Omental fat pad (tissue), 4 donors: Measurements from ENCODE around the gene HSD3B7. TPM values are rescaled to one million over a fixed set of nuclear protein-coding genes. Genes with fewer than 3 reads are reported as not detected.

Experiments used
- ATAC-seq: fragments of 150-250 bp; one replicate; pipeline ENCODE4 v1.9.1; 2016; ENCODE audit warnings: mild to moderate bottlenecking, moderate library complexity; ENCODE audit not compliant: low FRiP score
- DNase-seq: peaks from one replicate; pipeline ENCODE4 v3.0.0-alpha.2; 2019; ENCODE audit warnings: low spot score
- CTCF ChIP-seq, 3 donors: fragments of 450-650 bp; IDR thresholded peaks; one replicate each; pipeline ENCODE4 v1.5.1; 2016 to 2017; ENCODE audit warnings: antibody characterized with exemption in 3 of 3, mild to moderate bottlenecking in 3 of 3, moderate library complexity in 2 of 3
- total RNA-seq, 4 donors: library from RNA; depleted of rRNA; stranded (reverse); fragments of >200 nt; gene quantifications; one replicate each; pipeline ENCODE4 v1.1.0, GENCODE V29; 2016

Gene HSD3B7
- total RNA-seq, 4 donors from 2014 or later = 23.2 to 45.3 (median 33.0) TPM

GRCh38 chr16:30997725-30998711, 13.0 kb downstream of the HSD3B7 start:
- no peak for TF ChIP-seq CTCF (IDR thresholded peaks at IDR 0.05)
- peak; percentile 61 for ATAC-seq
- peak; percentile 42 for DNase-seq

- DNase-seq (no peak), ATAC-seq (no peak)
- no peak for TF ChIP-seq CTCF (IDR thresholded peaks at IDR 0.05)
These were observed 14.1 kb downstream of the HSD3B7 start for GRCh38 chr16:30998852-30999761.

GRCh38 chr16:31000671-31001382, 15.8 kb downstream of the HSD3B7 start:
- DNase-seq (no peak), ATAC-seq (no peak)
- TF ChIP-seq CTCF (IDR thresholded peaks at IDR 0.05) = no peak

GRCh38 chr16:31001507-31002249, 16.7 kb downstream of the HSD3B7 start:
- no peak for ATAC-seq
- TF ChIP-seq CTCF (IDR thresholded peaks at IDR 0.05) = no peak
- no peak for DNase-seq

GRCh38 chr16:31002250-31002700, 17.3 kb downstream of the HSD3B7 start:
- no peak for TF ChIP-seq CTCF (IDR thresholded peaks at IDR 0.05)
- ATAC-seq = no peak
- DNase-seq = no peak

GRCh38 chr16:31002862-31003341, 17.9 kb downstream of the HSD3B7 start:
- no peak for ATAC-seq
- no peak for DNase-seq
- TF ChIP-seq CTCF (IDR thresholded peaks at IDR 0.05) = no peak
